ENCODE results near the gene IFITM1. TPM values are rescaled to one million over a fixed set of nuclear protein-coding genes. Genes with fewer than 3 reads are reported as not detected.

The IFITM1 gene
- polyA plus RNA-seq, 1 donor (not counting 4 experiments of a cell fraction or from before 2014, with no cell fraction given): 333 TPM

GRCh38 chr11:295351-296170 is 18.3 kb upstream of the IFITM1 start:
- dilution Hi-C loops (cut with MboI; ENCODE audit: extremely low pct_ligation_motif_present, low sequenced_read_pairs): no loop called here
- no peaks in the 10 kb centered on the region for H3K9me3 ChIP-seq (ENCODE audit: control insufficient read depth, low read depth, low read length)
- H4K20me1 ChIP-seq (ENCODE audit: control insufficient read depth, extremely low read depth, insufficient read depth, low read length): no peaks in the 10 kb centered on the region
- TF ChIP-seq, protein P1, sequence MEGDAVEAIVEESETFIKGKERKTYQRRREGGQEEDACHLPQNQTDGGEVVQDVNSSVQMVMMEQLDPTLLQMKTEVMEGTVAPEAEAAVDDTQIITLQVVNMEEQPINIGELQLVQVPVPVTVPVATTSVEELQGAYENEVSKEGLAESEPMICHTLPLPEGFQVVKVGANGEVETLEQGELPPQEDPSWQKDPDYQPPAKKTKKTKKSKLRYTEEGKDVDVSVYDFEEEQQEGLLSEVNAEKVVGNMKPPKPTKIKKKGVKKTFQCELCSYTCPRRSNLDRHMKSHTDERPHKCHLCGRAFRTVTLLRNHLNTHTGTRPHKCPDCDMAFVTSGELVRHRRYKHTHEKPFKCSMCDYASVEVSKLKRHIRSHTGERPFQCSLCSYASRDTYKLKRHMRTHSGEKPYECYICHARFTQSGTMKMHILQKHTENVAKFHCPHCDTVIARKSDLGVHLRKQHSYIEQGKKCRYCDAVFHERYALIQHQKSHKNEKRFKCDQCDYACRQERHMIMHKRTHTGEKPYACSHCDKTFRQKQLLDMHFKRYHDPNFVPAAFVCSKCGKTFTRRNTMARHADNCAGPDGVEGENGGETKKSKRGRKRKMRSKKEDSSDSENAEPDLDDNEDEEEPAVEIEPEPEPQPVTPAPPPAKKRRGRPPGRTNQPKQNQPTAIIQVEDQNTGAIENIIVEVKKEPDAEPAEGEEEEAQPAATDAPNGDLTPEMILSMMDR (optimal IDR thresholded peaks at IDR 0.05 in 1 of 3, IDR thresholded peaks at IDR 0.05 in 1 of 3, conservative IDR thresholded peaks at IDR 0.05 in 1 of 3; ENCODE audit: extremely low read depth in 1 of 3, insufficient read depth in 2 of 3, low read length in 3 of 3): no peak
- no peak for TF ChIP-seq EZH2 (IDR thresholded peaks at IDR 0.05; ENCODE audit: low read length)
- no peak overlapping the region for H2AFZ ChIP-seq (ENCODE audit: control insufficient read depth, low read length)
- no peaks in the 10 kb centered on the region for H3K4me1 ChIP-seq (ENCODE audit: control insufficient read depth, extremely low read depth, insufficient read depth, low read length)
- no peaks in the 10 kb centered on the region for H3K79me2 ChIP-seq (ENCODE audit: control insufficient read depth, insufficient read depth, low read length)
- H3K9ac ChIP-seq (ENCODE audit: control insufficient read depth, extremely low read depth, insufficient read depth, low read length): no peak overlapping the region
- FAIRE-seq (no peak), DNase-seq (ENCODE audit: low read depth, low spot score) (no peak)
- H3K4me2 ChIP-seq (ENCODE audit: control insufficient read depth, extremely low read depth, insufficient read depth, low read depth, low read length): no peak overlapping the region
- H3K4me3 ChIP-seq (ENCODE audit: control insufficient read depth in 2 of 3, extremely low read depth in 1 of 3, insufficient read depth in 2 of 3, low read depth in 1 of 3, low read length in 3 of 3): no peak overlapping the region
- H3K36me3 ChIP-seq (ENCODE audit: control insufficient read depth in 2 of 2, extremely low read depth in 1 of 2, insufficient read depth in 2 of 2, low read length in 2 of 2): no peaks in the 10 kb centered on the region
- no peak overlapping the region for H3K27ac ChIP-seq (ENCODE audit: control insufficient read depth, insufficient read depth, low read length)
- H3K9me1 ChIP-seq (ENCODE audit: control insufficient read depth, extremely low read depth, insufficient read depth, low read length): no peaks in the 10 kb centered on the region
- peaks cover 20% of the 10 kb centered on the region for H3K27me3 ChIP-seq (ENCODE audit: control insufficient read depth, extremely low read depth, insufficient read depth, low read length)

GRCh38 chr11:296171-297050 is 17.4 kb upstream of the IFITM1 start:
- Histone ChIP-seq H3K27ac (ENCODE audit: control insufficient read depth, insufficient read depth, low read length) (no peak overlapping the region), H3K79me2 (ENCODE audit: control insufficient read depth, insufficient read depth, low read length) (no peaks in the 10 kb centered on the region), H3K36me3 (ENCODE audit: control insufficient read depth in 2 of 2, extremely low read depth in 1 of 2, insufficient read depth in 2 of 2, low read length in 2 of 2) (no peaks in the 10 kb centered on the region), H3K4me2 (ENCODE audit: control insufficient read depth, extremely low read depth, insufficient read depth, low read depth, low read length) (no peak overlapping the region), H4K20me1 (ENCODE audit: control insufficient read depth, extremely low read depth, insufficient read depth, low read length) (no peaks in the 10 kb centered on the region), H3K9me1 (ENCODE audit: control insufficient read depth, extremely low read depth, insufficient read depth, low read length) (no peaks in the 10 kb centered on the region), H3K4me1 (ENCODE audit: control insufficient read depth, extremely low read depth, insufficient read depth, low read length) (no peaks in the 10 kb centered on the region), H3K9ac (ENCODE audit: control insufficient read depth, extremely low read depth, insufficient read depth, low read length) (no peak overlapping the region), H3K4me3 (ENCODE audit: control insufficient read depth in 2 of 3, extremely low read depth in 1 of 3, insufficient read depth in 2 of 3, low read depth in 1 of 3, low read length in 3 of 3) (no peak overlapping the region), H3K27me3 (ENCODE audit: control insufficient read depth, extremely low read depth, insufficient read depth, low read length) (peaks cover 23% of the 10 kb centered on the region), H3K9me3 (ENCODE audit: control insufficient read depth, low read depth, low read length) (no peaks in the 10 kb centered on the region), H2AFZ (ENCODE audit: control insufficient read depth, low read length) (no peak overlapping the region)
- DNase-seq (ENCODE audit: low read depth, low spot score) (no peak), FAIRE-seq (no peak)
- TF ChIP-seq, protein P1 (optimal IDR thresholded peaks at IDR 0.05 in 1 of 3, IDR thresholded peaks at IDR 0.05 in 1 of 3, conservative IDR thresholded peaks at IDR 0.05 in 1 of 3; ENCODE audit: extremely low read depth in 1 of 3, insufficient read depth in 2 of 3, low read length in 3 of 3): no peak
- TF ChIP-seq EZH2 (IDR thresholded peaks at IDR 0.05; ENCODE audit: low read length): no peak
- dilution Hi-C loops (cut with MboI; ENCODE audit: extremely low pct_ligation_motif_present, low sequenced_read_pairs): no loop called here

Data from keratinocyte (primary cell).